ENCODE results near the gene CFAP221. TPM values are rescaled to one million over a fixed set of nuclear protein-coding genes. Genes with fewer than 3 reads are reported as not detected.

Gene CFAP221
- total RNA-seq, 1 experiment from 2014 or later: 10.0 TPM

DNA sequence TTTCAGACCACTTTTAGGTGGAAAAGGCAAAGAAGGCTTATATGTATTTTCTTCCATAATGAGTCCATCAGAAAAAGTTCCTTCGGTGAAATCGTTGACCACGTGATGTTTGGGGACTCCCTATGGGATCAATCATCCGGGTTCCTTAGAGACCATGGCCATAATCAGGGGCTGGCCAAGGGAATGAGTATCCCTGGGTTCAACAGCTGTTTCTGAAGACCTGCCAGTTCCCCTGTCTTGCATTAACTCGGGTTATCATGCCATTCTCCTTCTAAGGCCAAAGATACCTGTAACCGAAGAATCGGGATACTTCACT lies 116.1 kb downstream of the CFAP221 start:
- intact Hi-C loops (cut with micrococcal nuclease; ENCODE audit: unreplicated experiment): loop anchor here (1.0 to 2.0 kb wide), 3 partner anchors 20 to 253 kb away; no protein-coding TSS in a partner anchor
- no TSS peak for BruUV-seq (replicated peaks)
- TF ChIP-seq, protein P1, sequence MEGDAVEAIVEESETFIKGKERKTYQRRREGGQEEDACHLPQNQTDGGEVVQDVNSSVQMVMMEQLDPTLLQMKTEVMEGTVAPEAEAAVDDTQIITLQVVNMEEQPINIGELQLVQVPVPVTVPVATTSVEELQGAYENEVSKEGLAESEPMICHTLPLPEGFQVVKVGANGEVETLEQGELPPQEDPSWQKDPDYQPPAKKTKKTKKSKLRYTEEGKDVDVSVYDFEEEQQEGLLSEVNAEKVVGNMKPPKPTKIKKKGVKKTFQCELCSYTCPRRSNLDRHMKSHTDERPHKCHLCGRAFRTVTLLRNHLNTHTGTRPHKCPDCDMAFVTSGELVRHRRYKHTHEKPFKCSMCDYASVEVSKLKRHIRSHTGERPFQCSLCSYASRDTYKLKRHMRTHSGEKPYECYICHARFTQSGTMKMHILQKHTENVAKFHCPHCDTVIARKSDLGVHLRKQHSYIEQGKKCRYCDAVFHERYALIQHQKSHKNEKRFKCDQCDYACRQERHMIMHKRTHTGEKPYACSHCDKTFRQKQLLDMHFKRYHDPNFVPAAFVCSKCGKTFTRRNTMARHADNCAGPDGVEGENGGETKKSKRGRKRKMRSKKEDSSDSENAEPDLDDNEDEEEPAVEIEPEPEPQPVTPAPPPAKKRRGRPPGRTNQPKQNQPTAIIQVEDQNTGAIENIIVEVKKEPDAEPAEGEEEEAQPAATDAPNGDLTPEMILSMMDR (IDR thresholded peaks at IDR 0.05; ENCODE audit: unreplicated experiment): no peak
- CTCF ChIA-PET: no interaction called here
- peaks cover 23% of the 10 kb centered on the region for H3K27me3 Mint-ChIP-seq (ENCODE audit: unreplicated experiment)
- H3K4me1 Mint-ChIP-seq (ENCODE audit: low read depth, unreplicated experiment): no peaks in the 10 kb centered on the region
- DNase-seq: no peak
- H3K4me3 Mint-ChIP-seq (ENCODE audit: low read depth, unreplicated experiment): no peak overlapping the region
- H3K27ac Mint-ChIP-seq (ENCODE audit: unreplicated experiment): no peak overlapping the region
- no peaks in the 10 kb centered on the region for H3K9me3 Mint-ChIP-seq (ENCODE audit: low read depth, unreplicated experiment)
- H3K36me3 Mint-ChIP-seq (ENCODE audit: insufficient read depth, unreplicated experiment): no peaks in the 10 kb centered on the region

DNA sequence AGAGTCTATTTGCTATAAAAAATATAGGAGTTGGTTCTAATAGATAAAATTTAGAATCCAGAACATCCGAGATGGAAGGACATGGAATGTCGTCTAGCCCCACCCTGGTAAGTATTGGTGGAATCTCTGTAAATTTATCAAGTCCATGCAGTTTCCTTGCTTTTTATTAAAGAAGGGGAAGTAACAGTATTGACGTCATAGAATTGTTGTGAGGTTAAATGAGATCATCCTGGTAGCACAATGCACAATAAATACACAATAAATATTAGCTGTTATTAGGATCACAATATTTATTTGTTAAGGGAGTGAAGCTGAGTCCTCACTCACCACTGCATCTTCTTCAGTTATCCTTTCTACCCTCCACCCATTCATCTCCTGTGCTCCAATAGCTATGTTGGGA lies 118.0 kb downstream of the CFAP221 start:
- TF ChIP-seq, protein P1 (IDR thresholded peaks at IDR 0.05; ENCODE audit: unreplicated experiment): no peak
- Mint-ChIP-seq H3K4me1 (ENCODE audit: low read depth, unreplicated experiment) (no peaks in the 10 kb centered on the region), H3K9me3 (ENCODE audit: low read depth, unreplicated experiment) (no peaks in the 10 kb centered on the region), H3K27ac (ENCODE audit: unreplicated experiment) (no peak overlapping the region), H3K4me3 (ENCODE audit: low read depth, unreplicated experiment) (no peak overlapping the region), H3K36me3 (ENCODE audit: insufficient read depth, unreplicated experiment) (no peaks in the 10 kb centered on the region), H3K27me3 (ENCODE audit: unreplicated experiment) (peaks cover 13% of the 10 kb centered on the region)
- CTCF ChIA-PET: interaction anchor here (0.8 kb wide), 1 partner anchor 17 kb away, joined by 3 read pairs; the partner anchor contains the start of gene TMEM177
- no peak for DNase-seq
- intact Hi-C loops (cut with micrococcal nuclease; ENCODE audit: unreplicated experiment): no loop called here
- BruUV-seq (replicated peaks): no TSS peak

DNA sequence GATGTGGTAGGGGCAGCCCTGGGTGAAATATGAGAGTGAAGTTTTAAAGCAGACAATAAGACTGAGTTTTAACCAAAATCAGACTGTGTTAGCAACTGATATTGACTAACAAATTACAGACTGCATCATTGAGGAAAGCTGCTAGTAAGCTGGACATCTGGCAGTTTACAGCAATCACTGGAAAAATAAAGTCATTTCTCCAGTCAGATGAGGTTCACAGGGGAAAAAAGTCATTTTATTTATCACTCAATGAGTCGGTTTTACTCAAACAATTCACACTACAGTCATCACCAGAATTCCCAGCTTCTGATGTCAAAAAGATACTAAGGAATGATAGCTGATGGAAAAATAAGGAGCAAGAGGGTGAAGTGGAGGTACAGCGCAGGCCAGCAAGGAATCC lies 124.3 kb downstream of the CFAP221 start:
- Mint-ChIP-seq H3K9me3 (ENCODE audit: low read depth, unreplicated experiment) (no peaks in the 10 kb centered on the region), H3K4me1 (ENCODE audit: low read depth, unreplicated experiment) (no peaks in the 10 kb centered on the region), H3K4me3 (ENCODE audit: low read depth, unreplicated experiment) (no peak overlapping the region), H3K36me3 (ENCODE audit: insufficient read depth, unreplicated experiment) (no peaks in the 10 kb centered on the region), H3K27me3 (ENCODE audit: unreplicated experiment) (peaks cover 5% of the 10 kb centered on the region), H3K27ac (ENCODE audit: unreplicated experiment) (no peak overlapping the region)
- BruUV-seq (replicated peaks): no TSS peak
- intact Hi-C loops (cut with micrococcal nuclease; ENCODE audit: unreplicated experiment): no loop called here
- CTCF ChIA-PET: no interaction called here
- DNase-seq: no peak
- TF ChIP-seq, protein P1 (IDR thresholded peaks at IDR 0.05; ENCODE audit: unreplicated experiment): no peak

DNA sequence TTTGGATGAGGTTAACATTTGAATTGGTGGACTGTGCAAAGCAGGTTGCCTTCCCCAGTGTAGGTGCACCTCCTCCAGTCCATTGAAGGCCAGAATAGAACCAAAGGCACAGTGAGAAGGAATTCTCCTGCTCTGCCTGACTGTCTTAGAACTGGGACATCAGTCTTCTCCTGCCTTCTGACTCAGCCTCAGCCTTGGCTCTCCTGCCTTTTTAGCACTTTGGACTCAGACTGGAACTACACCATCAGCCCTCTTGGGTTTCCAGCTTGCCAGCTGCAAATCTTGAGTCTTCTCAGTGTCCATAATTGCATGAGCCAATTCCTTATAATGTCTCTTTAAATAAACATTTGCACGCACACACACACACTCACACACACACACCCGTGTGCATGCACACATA lies 126.8 kb downstream of the CFAP221 start:
- Mint-ChIP-seq H3K4me3 (ENCODE audit: low read depth, unreplicated experiment) (no peak overlapping the region), H3K27me3 (ENCODE audit: unreplicated experiment) (no peaks in the 10 kb centered on the region), H3K9me3 (ENCODE audit: low read depth, unreplicated experiment) (no peaks in the 10 kb centered on the region), H3K36me3 (ENCODE audit: insufficient read depth, unreplicated experiment) (no peaks in the 10 kb centered on the region), H3K4me1 (ENCODE audit: low read depth, unreplicated experiment) (no peaks in the 10 kb centered on the region), H3K27ac (ENCODE audit: unreplicated experiment) (no peak overlapping the region)
- BruUV-seq (replicated peaks): no TSS peak
- intact Hi-C loops (cut with micrococcal nuclease; ENCODE audit: unreplicated experiment): no loop called here
- no peak for DNase-seq
- CTCF ChIA-PET: no interaction called here
- TF ChIP-seq, protein P1 (IDR thresholded peaks at IDR 0.05; ENCODE audit: unreplicated experiment): no peak

Measured in Calu3 (cell line).